Fibroblast of villous mesenchyme (primary cell): Measurements from ENCODE around the gene MINAR1. TPM values are rescaled to one million over a fixed set of nuclear protein-coding genes. Genes with fewer than 3 reads are reported as not detected.

ENCODE experiments used
- DNase-seq: peaks from one replicate; pipeline ENCODE4 v3.0.0-alpha.2; 2010; ENCODE audit warnings: low read depth
- H3K4me3 ChIP-seq: 2 replicates; pipeline ENCODE4 v1.5.1; 2011; ENCODE audit warnings: low read depth, mild to moderate bottlenecking, low read length
- CTCF ChIP-seq: IDR thresholded peaks from 2 replicates; pipeline ENCODE4 v1.5.1; 2012; ENCODE audit warnings: low read depth, mild to moderate bottlenecking, low read length; ENCODE audit not compliant: insufficient read depth
- total RNA-seq: library from RNA; depleted of rRNA; stranded (reverse); fragments of >200 nt; gene quantifications from 2 replicates; pipeline ENCODE4 v1.2.3, GENCODE V29; 2012

The MINAR1 gene
- total RNA-seq, 1 donor, result 1.3 TPM

DNA sequence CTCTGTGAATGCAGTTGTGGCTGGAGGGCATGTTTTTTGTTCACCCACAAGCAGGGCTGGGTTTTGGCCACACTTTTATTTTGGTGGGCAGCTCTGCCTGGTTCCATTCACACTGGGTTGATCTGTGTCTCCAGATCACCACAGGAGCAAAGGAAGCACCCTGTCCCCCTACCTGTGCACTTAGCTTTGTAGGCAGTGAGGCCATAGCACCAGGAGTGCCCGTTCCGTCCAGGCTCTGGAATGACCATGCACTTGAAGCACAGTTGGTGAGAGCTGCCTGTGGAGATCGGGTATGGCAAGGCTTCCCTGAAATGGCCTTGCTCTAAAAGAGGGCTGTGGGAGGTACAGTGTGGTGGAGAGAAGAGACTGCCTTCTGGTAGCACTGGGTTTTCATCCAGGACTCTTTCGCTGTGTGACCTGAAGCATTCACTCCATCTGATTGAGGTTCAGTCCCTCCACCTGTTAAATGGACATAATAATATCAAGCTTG, 31.7 kb downstream of the MINAR1 start:
- no peak overlapping the region for H3K4me3 ChIP-seq
- no peak for DNase-seq
- no peak for TF ChIP-seq CTCF

DNA sequence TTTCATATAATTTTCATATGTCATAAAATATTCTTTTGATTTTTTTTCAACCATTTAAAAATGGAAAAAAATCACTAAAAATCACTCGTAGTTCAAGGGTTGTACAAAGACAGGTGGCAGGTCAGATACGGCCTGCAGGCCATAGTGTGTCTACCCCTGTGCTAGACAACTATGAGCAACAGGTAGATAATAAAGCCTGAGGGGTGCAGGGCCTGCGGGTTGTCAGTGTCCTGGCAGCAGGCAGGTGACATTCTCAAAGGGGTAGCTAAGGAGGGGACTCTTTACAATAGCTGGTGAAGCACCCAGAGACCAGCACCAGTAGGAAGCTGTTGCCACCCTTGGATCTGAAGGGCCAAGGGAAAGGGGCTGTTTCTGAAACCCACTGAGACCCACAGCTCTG, 34.4 kb downstream of the MINAR1 start:
- H3K4me3 ChIP-seq, result no peak overlapping the region
- no peak for TF ChIP-seq CTCF
- no peak for DNase-seq

DNA sequence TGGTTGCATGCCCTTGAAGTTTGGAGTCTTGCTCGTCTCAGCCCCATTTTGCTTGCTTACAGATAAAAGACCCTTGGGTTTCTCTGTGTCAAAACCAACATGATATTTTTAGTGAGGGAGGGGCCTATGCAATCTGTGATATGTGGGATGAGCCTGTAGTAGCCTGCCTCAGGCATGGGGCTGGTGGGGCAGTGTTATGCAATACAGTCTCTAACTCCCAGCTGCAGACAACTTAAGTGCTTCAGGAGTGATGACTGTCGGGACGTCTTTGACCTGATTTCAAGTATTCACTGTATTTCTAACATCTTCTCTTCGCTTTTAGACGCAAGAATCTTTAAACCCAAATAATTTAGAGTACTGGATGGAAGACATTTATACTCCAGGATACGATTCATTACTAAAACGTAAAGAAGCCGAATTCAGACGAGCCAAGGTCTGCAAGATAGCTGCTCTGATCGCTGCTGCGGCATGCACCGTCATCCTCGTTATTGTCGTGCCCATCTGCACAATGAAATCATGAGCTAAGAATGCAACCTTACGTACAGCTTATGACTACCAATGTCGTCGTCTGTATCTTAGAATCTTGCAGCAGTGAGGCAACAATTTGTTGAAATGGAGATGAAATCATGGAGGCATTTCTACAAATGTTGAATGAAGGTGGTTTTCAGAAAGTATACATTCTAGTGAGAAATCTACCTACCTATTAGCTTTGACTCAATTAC, 35.9 kb downstream of the MINAR1 start:
- DNase-seq, result no peak
- H3K4me3 ChIP-seq, result no peak overlapping the region
- no peak for TF ChIP-seq CTCF

GRCh38 chr15:79472446-79472845, 40.3 kb downstream of the MINAR1 start:
- DNase-seq, result no peak
- no peak overlapping the region for H3K4me3 ChIP-seq
- TF ChIP-seq CTCF, result no peak

DNA sequence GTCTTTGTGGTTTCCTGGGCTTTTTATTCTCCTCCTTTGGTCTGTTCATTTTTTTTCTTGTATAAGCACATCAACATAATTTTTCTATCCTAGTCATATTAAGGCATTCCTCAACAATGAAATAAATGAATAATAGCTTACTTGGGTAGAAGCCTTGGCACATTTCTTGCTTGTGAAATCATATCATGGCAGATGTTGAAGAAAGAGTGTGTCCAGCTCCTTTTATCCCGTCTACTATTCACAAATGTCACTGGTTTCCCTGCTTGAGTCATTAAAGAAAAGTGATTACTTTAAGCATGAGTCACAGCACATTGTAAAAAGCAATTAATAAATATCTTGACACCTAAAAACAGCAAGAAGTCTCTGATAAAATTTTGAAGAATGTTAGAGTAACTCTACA, 42.1 kb downstream of the MINAR1 start:
- DNase-seq, result peak; percentile 6
- no peak overlapping the region for H3K4me3 ChIP-seq
- TF ChIP-seq CTCF, result no peak

DNA sequence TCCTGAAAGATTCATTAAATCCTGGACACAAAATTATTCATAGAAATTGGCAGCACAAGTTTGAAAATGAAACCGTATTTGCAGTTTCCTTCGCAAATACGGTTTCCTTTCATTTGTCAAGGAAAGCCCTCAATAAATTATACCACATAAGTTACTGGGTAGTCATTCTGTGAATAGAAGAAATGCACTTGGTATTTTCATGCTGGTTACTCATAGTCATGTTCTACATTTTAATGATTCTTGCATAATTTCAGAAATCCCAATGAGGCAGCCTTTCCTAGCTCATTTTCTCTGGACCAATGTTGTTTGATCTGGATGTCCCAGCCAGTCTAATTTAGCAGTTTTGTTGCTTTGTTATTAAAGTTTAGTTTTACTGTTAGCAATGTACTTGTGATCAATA, 43.2 kb downstream of the MINAR1 start:
- no peak for TF ChIP-seq CTCF
- H3K4me3 ChIP-seq, result no peak overlapping the region
- DNase-seq, result peak; percentile 32

DNA sequence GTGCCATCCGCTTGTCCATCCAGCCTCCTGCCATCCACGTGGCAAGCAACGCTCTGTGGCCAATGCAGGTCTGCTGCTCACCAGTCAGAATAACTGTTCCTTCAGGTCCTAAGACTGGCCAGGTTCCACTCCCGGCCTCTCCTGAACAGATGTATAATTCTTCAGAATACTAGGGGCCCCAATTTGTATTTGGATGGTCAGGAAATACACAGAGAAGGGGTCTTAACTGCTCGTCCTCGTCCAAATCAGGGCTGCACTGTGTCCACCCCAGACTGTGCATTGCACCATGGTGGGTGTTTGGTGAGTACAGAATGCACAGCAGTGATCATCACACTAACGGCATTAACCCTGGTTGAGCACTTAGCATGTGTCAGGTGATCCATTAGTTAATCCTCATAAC, 46.0 kb downstream of the MINAR1 start:
- no peak overlapping the region for H3K4me3 ChIP-seq
- no peak for TF ChIP-seq CTCF
- DNase-seq, result no peak
